22Rv1 (cell line): ENCODE data around the gene GRPEL1.

ENCODE experiments used
- CTCF ChIP-seq: fragments of 450-650 bp; IDR thresholded peaks from 2 replicates; pipeline ENCODE4 v1.5.1; 2017; ENCODE audit warnings: mild to moderate bottlenecking
- ZFX ChIP-seq: fragments of 450-650 bp; IDR thresholded peaks from 2 replicates; pipeline ENCODE4 v1.6.1; 2017; ENCODE audit warnings: antibody characterized with exemption, borderline replicate concordance

GRCh38 chr4:7070729-7071511 is 3.1 kb upstream of the GRPEL1 start:
- peak; percentile 97 for TF ChIP-seq CTCF
- no peak for TF ChIP-seq ZFX
